ENCODE results near the gene MBD2.
A peak's percentile ranks its signal among the peaks of the same experiment; 100 is the strongest.
"Not testable (repeated sequence)": the region's sequence is repeated elsewhere in the genome, so short reads cannot be mapped to it uniquely, and the experiment has no call there.

The MBD2 gene

GRCh38 chr18:54154231-54154630 is 70.2 kb downstream of the MBD2 start:
- DNase-seq (ENCODE audit: low read depth in 3 of 3, low spot score in 1 of 3): no peak

GRCh38 chr18:54151376-54151775 is 73.1 kb downstream of the MBD2 start:
- DNase-seq (ENCODE audit: low read depth in 3 of 3, low spot score in 1 of 3): no peak

DNA sequence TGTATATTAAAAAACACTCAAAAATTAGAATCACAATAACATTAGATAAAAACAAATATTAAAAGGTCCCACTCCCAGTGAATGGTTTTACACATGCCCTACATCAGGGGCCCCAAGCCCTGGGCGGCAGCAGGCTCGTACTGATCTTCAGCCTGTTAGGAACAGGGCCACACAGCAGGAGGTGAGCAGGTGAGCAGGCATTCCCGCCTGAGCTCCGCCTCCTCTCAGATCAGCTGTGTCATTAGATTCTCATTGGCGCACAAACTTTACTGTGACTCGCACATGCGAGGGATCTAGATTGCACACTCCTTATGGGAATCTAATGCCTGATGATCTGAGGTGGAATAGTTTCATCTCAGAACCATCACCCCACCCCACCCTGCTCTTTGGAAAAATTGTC is 74.2 kb downstream of the MBD2 start:
- no peak for DNase-seq (ENCODE audit: low read depth in 3 of 3, low spot score in 1 of 3)

- DNase-seq (ENCODE audit: low read depth in 3 of 3, low spot score in 1 of 3): peak in 1 of 3 donors; percentile 20
Observed at GRCh38 chr18:54149078-54149697, 75.3 kb downstream of the MBD2 start.

DNA sequence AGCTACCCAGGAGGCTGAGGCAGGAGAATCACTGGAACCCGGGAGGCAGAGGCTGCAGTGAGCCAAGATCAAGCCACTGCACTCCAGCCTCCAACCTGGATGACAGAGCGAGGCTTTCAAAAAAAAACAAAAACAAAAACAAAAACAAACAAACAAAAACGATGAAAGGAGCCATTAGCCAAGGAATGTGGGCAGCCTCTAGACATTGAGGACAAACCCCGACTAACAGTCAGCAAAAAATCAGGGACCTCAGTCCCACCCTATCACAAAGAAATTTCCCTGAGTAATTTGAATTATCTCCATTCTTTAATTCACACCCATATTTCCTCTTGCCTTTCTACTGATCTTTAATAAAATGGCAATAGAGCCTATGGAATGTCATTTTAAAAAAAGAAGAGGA is 75.8 kb downstream of the MBD2 start:
- DNase-seq (ENCODE audit: low read depth in 3 of 3, low spot score in 1 of 3): no peak

- DNase-seq (ENCODE audit: low read depth in 3 of 3, low spot score in 1 of 3): no peak
Observed at GRCh38 chr18:54148151-54148550, 76.3 kb downstream of the MBD2 start.

DNA sequence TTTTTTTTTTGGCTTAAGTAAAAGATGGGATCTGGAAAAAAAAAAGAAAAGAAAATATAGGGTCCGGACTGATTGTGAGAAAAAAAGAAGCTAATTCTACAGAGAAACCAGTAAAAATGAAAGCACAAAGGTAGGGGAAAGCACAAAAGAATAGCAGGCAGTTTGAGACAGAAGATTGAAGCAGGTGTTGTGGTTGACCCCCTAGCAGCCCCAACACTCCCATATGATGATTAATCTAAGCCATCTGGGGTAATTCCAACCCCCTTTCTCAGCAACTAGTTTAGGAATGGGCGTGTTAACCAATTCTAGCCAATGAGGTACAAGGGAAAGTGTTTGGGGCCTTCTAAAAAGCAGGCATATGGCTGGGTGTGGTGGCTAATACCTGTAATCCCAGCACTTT is 77.0 kb downstream of the MBD2 start:
- no peak for DNase-seq (ENCODE audit: low read depth in 3 of 3, low spot score in 1 of 3)

- no peak for DNase-seq (ENCODE audit: low read depth in 3 of 3, low spot score in 1 of 3)
Observed at GRCh38 chr18:54141041-54141608, 83.3 kb downstream of the MBD2 start.

GRCh38 chr18:54140641-54141040 is 83.8 kb downstream of the MBD2 start:
- no peak for DNase-seq (ENCODE audit: low read depth in 3 of 3, low spot score in 1 of 3)

DNA sequence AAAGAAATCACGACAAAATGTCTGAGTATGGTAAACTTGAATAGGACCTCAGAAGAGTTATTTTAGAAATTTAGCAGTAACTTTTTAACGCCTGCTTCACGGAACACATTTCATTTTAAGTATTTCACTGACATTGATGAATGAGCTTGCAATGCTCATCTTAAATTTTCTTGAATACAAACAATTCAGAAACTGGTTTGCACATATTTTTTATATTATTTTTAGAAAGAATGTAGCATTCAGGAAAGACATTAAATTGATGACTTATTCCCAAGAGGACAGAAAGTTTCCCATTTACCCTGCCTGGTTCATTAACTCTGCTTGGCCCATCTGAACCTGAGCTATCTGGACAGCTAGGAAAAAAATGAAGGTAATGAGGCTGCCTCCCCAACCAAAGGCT is 89.3 kb downstream of the MBD2 start:
- no peak for DNase-seq (ENCODE audit: low read depth in 3 of 3, low spot score in 1 of 3)

GRCh38 chr18:54134053-54134452 is 90.4 kb downstream of the MBD2 start:
- no peak for DNase-seq (ENCODE audit: low read depth in 3 of 3, low spot score in 1 of 3)

- DNase-seq (ENCODE audit: low read depth in 3 of 3, low spot score in 1 of 3): no peak
Observed at GRCh38 chr18:54130631-54131030, 93.8 kb downstream of the MBD2 start.

DNA sequence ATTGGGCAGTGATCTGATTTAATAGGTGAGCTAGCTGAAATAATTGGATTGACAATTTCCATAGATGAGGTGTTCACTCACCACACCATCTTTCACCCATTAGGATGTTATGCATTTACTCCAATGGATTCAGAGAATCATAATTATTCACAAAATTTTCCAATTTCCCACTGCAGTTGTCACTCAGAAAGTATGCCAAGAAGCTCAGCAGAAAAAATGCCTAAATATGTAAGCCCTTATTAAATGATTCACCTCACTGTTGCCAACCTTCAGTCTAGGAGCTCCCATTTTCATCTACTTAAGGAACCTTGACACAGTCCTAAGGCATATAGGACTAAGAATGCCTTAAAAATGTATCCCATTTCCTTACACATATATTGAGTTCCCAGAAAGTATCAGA is 94.3 kb downstream of the MBD2 start:
- DNase-seq (ENCODE audit: low read depth in 3 of 3, low spot score in 1 of 3): no peak

DNA sequence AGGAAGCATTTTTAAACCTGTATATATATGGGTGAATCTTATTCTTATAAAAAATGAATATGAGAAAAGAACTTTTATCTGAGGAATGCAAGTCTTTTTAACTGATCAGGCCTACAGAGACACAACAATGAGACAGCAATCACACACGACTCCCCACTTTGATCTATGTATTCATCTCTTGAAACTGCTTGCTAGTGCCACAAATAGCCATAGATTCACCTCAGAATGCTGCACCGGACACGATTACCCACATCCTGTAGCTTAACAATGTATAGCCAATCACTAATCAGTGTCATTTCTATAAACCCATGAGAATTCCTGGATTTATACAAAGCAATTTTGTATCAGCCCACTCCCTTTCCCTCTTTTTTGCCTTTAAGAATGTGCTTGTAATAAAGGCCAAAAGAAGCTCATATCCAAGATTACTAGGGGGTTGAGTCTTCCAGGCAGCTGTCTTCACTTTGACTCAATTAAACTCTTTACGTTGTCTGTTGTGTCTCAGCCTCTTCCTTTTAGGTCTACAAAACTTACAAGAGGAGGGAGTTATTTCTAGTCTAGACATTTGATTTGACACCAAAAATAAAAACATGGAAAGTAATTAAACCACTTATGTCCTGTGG is 94.9 kb downstream of the MBD2 start:
- no peak for DNase-seq (ENCODE audit: low read depth in 3 of 3, low spot score in 1 of 3)

DNA sequence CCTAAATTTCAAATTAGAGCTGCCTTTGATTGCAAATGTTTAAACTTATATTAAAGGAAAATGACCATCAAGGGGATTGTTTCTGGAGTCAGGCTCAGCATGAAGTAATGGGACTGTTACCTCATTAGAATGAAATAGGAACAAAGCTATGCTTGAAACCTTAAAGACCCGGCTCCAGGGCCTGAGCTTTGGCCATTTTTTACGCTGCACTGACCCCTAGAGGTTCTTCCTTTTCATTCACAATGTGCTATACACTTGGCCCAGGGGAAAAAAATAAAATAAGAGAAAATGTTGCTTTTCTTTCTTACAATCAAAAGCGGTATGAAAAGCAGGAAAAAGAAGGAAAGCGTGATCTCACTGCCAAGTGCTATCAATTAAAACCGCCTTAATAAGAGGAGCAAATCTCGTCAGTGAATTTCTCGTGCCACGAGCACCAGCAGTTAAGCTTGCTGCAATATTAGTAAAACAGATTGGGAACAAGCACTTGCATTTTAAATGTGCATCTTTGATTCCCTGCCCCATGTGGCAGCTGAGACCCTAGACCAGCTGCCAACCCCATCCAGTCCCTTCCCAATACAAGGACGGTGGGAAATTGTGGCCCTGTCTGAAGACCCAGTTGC is 96.6 kb downstream of the MBD2 start:
- DNase-seq (ENCODE audit: low read depth in 3 of 3, low spot score in 1 of 3): no peak

- DNase-seq (ENCODE audit: low read depth in 3 of 3, low spot score in 1 of 3): no peak
Observed at GRCh38 chr18:54125429-54125828, 99.0 kb downstream of the MBD2 start.

GRCh38 chr18:54123720-54124440 is 100.6 kb downstream of the MBD2 start:
- DNase-seq (ENCODE audit: low read depth in 3 of 3, low spot score in 1 of 3): not testable (repeated sequence)

DNA sequence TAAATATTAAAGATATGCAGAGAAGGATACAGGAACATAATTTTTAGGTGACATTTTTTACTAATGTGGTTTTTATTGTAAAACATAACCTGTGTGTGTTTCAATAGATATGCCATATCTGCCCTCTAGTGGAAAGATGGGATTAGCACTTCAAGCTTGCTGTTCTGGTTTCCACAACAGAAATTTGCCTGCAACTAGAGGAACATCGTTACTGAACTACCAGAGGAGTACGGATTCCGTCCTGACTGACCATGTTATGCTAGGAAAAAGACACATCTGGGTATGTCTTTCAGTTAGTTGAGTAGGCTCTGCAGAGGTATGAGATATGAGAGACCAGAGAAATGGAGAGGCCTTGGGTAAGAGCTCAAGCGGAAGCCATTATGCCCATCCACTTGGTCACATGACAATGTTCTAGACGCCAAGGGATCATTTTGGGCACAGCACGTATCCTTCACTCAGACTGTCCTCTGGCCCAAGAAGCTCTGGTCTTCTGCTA is 104.9 kb downstream of the MBD2 start:
- DNase-seq (ENCODE audit: low read depth in 3 of 3, low spot score in 1 of 3): no peak

DNA sequence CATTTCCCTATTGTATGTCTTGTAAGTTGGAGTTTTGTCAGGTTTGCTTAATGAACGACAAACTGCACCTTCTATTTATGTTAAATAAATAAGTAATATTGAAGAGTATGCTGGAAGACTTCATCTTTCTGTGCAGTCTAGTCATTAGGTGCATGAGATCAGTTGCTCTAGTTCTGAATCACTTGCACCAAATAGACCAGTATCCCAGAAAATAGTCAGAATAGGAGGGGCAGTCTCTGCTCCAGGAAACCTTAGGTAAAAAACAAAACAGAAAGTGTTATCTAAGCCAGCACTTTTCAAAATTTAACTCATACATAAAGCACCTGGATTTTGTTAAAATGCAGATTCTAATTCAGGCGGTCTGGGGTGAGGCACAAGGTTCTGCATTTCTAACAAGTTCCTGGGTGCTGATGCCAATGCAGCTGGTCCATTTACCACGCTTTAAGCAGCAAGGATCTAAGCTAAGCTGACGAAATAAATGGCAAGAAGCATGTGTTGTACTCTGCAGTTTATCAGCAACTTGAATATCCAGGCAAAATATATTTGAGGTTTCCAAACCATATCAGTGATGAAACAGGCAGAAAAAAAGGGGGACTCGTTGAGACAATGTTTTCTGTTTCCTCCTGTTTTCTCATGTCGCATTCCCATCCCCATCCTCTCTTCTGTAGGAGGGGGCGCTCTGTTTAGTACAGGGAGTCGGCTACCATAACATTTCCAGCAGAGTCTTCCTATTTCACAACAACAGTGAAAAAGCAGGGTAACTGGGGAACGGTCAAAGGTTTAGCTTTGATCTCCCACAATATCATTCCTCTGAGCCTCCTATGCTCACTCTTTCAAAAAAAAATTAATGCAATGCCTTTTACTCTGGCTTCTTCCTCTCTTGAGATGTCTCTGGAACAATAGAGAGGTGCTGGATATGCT is 106.4 kb downstream of the MBD2 start:
- DNase-seq (ENCODE audit: low read depth in 3 of 3, low spot score in 1 of 3): no peak

DNA sequence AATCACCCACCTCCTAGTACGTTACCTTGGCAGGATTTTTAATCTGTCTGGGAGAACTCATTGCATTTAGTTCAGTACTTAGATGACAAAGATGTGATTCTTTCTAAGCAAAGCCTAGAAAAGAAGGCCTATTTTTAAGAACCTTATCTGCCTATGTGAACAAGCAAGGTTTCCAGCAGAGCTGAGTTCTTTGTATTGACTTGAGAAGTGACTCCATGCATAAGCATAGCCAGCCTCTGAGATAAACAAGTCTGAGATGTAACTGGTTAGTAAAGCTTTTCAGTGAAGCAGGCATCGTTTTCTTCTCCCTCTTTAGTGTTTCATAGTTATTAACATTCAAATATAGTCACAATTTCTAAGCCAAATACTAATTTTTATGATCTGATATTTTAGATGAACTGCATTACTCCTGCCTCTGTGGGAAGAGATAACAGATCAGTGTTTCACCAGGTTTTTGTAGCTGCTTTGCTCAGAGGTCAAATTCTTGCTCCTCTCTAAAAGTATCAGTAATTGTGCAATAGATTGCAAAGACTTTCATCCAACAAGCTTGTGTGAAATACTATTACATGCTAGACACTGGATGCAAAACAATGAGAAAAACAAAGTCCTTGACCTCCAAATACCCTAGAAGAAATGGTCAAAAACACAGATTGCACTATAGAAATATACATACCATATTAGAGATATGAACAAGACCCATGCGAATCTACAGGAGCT is 107.8 kb downstream of the MBD2 start:
- no peak for DNase-seq (ENCODE audit: low read depth in 3 of 3, low spot score in 1 of 3)

Measured in stimulated activated CD4-positive, alpha-beta T cell treated with anti-CD3 and anti-CD28 coated beads, TNF-alpha, amount 100 ng/mL, for 1 hour (primary cell).